OCI-LY1 (cell line): Measurements from ENCODE around the gene RFTN1.

Experiments
- H2AFZ ChIP-seq: fragments of 200-600 bp; sonication (generic), shearing (Covaris generic); 2 replicates; pipeline ENCODE4 v1.6.0; 2014; ENCODE audit warnings: antibody characterized with exemption, mild to moderate bottlenecking, low read length
- H3F3A ChIP-seq: fragments of 200-600 bp; sonication (generic), shearing (Covaris generic); 2 replicates; pipeline ENCODE4 v1.6.0; 2014; ENCODE audit warnings: mild to moderate bottlenecking, antibody characterized with exemption, low read length, moderate library complexity; ENCODE audit not compliant: insufficient read depth
- H3K27ac ChIP-seq: fragments of 200-600 bp; sonication (generic); 2 replicates; pipeline ENCODE4 v1.5.1; 2014; ENCODE audit warnings: low read length, mixed run types, mild to moderate bottlenecking, low read depth; ENCODE audit not compliant: poor library complexity, severe bottlenecking
- H3K27me3 ChIP-seq: fragments of 200-600 bp; sonication (generic); 2 replicates; pipeline ENCODE4 v1.6.0; 2014; ENCODE audit warnings: antibody characterized with exemption, mild to moderate bottlenecking, low read length, moderate library complexity; ENCODE audit not compliant: insufficient read depth
- H3K36me3 ChIP-seq: fragments of 200-600 bp; sonication (generic); 2 replicates; pipeline ENCODE4 v1.6.1; 2014; ENCODE audit warnings: mild to moderate bottlenecking, antibody characterized with exemption, low read length, moderate library complexity, mixed read lengths; ENCODE audit not compliant: insufficient read depth
- H3K4me1 ChIP-seq: fragments of 200-600 bp; sonication (generic); 2 replicates; pipeline ENCODE4 v1.5.1; 2014; ENCODE audit warnings: mild to moderate bottlenecking, low read length, moderate library complexity; ENCODE audit not compliant: insufficient read depth, severe bottlenecking
- H3K4me2 ChIP-seq: fragments of 200-600 bp; sonication (generic), shearing (Covaris generic); 2 replicates; pipeline ENCODE4 v1.6.1; 2014; ENCODE audit warnings: low read length
- H3K4me3 ChIP-seq: fragments of 200-600 bp; sonication (generic); 2 replicates; pipeline ENCODE4 v1.5.1; 2014; ENCODE audit warnings: low read length, low read depth, mild to moderate bottlenecking, mixed read lengths; ENCODE audit not compliant: poor library complexity, severe bottlenecking
- H3K79me2 ChIP-seq: fragments of 200-600 bp; shearing (Covaris generic); 2 replicates; pipeline ENCODE4 v1.6.1; 2016; ENCODE audit warnings: mixed run types, low read length, mixed read lengths; ENCODE audit not compliant: insufficient read depth
- H3K9ac ChIP-seq: fragments of 200-600 bp; sonication (generic), shearing (Covaris generic); 2 replicates; pipeline ENCODE4 v1.6.1; 2014; ENCODE audit warnings: mild to moderate bottlenecking, low read length, mixed read lengths
- H3K9me2 ChIP-seq: fragments of 200-600 bp; sonication (generic), shearing (Covaris generic); 2 replicates; pipeline ENCODE4 v1.6.1; 2014; ENCODE audit warnings: low read depth, mild to moderate bottlenecking, low read length, mixed read lengths
- H3K9me3 ChIP-seq: fragments of 200-600 bp; shearing (Covaris generic); 2 replicates; pipeline ENCODE4 v1.6.1; 2014; ENCODE audit warnings: low read length, mixed read lengths
- H4K20me1 ChIP-seq: fragments of 200-600 bp; sonication (generic), shearing (Covaris generic); 2 replicates; pipeline ENCODE4 v1.6.0; 2016; ENCODE audit warnings: mild to moderate bottlenecking, low read length; ENCODE audit not compliant: insufficient read depth
- EZH2 ChIP-seq: fragments of 200-600 bp; sonication (generic), shearing (Covaris generic); IDR thresholded peaks from 2 replicates; pipeline ENCODE4 v1.8.0; 2017; ENCODE audit warnings: borderline replicate concordance, mixed run types, mild to moderate bottlenecking, antibody characterized with exemption, low read length, moderate library complexity, mixed read lengths
- TF ChIP-seq, protein P1 (sequence below): fragments of 200-600 bp; sonication (generic), shearing (Covaris generic); IDR thresholded peaks from 2 replicates; pipeline ENCODE4 v1.5.1; 2017; ENCODE audit warnings: mild to moderate bottlenecking, antibody characterized with exemption, low read length, moderate library complexity, mixed read lengths

RFTN1 gene

DNA sequence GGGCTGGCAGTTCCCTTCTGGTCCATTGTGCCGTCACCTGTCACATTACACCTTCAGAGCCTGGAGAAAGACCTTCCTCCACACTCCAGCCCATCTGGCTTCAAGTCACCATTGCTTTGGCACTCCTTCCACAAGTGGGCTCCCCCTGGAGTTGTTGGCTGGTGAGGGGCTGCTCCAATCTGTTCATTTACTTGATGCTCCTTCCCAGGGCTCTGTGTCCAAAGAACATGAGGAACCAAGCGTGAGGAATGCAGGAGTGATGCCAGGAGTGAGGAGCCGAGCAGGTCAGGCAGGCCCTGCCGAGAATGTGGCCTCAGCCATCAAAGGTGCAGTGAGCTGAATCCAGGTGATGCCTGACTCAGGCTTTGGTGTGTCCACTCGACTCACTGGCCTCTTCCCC, 191.3 kb downstream of the RFTN1 start:
- Histone ChIP-seq H3K9ac (no peak overlapping the region), H3K9me3 (no peaks in the 10 kb centered on the region), H3K79me2 (no peaks in the 10 kb centered on the region), H2AFZ (no peak overlapping the region), H4K20me1 (no peaks in the 10 kb centered on the region), H3K9me2 (no peaks in the 10 kb centered on the region), H3F3A (no peaks in the 10 kb centered on the region), H3K4me1 (no peaks in the 10 kb centered on the region), H3K27ac (no peak overlapping the region), H3K4me2 (no peak overlapping the region), H3K27me3 (no peaks in the 10 kb centered on the region), H3K4me3 (no peak overlapping the region), H3K36me3 (peaks cover 99% of the 10 kb centered on the region)
- TF ChIP-seq, protein P1, sequence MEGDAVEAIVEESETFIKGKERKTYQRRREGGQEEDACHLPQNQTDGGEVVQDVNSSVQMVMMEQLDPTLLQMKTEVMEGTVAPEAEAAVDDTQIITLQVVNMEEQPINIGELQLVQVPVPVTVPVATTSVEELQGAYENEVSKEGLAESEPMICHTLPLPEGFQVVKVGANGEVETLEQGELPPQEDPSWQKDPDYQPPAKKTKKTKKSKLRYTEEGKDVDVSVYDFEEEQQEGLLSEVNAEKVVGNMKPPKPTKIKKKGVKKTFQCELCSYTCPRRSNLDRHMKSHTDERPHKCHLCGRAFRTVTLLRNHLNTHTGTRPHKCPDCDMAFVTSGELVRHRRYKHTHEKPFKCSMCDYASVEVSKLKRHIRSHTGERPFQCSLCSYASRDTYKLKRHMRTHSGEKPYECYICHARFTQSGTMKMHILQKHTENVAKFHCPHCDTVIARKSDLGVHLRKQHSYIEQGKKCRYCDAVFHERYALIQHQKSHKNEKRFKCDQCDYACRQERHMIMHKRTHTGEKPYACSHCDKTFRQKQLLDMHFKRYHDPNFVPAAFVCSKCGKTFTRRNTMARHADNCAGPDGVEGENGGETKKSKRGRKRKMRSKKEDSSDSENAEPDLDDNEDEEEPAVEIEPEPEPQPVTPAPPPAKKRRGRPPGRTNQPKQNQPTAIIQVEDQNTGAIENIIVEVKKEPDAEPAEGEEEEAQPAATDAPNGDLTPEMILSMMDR: no peak
- TF ChIP-seq EZH2: no peak

DNA sequence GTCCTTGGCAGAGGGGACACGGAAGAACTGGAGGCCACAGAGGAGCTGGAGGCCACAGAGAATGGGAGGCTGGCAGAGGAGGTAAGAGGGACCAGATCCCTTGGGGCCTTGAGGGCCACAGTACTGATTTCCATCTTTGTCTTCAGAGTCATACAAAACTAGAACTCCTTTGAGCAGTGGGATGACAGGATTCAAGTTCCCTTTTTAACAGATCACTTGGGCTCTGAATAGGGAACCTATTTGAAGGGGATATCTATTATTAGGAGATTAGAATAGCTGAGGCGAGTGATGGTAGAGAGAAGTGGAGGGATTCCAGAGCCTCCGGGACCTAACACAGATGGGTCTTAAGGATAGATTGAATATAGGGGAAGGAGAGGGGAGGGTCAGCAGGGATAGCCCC, 192.8 kb downstream of the RFTN1 start:
- no peaks in the 10 kb centered on the region for H4K20me1 ChIP-seq

DNA sequence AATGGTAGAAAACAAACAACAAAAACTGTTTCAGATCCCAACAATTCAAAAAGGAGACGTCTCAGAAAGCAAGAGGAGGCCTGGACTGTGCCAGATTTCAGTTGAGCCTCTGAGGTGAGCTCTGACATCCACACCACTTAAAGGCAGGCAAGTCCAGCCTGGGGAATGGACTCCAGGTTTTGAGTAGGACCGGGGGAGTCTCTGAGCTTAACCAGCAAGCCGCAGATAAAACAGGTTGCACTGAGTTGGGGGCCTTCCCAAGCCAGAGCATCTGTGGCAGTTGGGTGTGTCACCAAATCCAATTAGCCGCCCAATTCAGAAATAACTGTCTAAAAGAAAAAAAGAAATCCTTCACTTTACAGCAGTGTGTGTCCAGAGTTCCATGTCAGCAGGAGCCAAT, 193.8 kb downstream of the RFTN1 start:
- no peak overlapping the region for H3K27ac ChIP-seq
- no peaks in the 10 kb centered on the region for H3K4me1 ChIP-seq
- H3K4me3 ChIP-seq: no peak overlapping the region
- no peaks in the 10 kb centered on the region for H4K20me1 ChIP-seq
- H3K36me3 ChIP-seq: peaks cover 98% of the 10 kb centered on the region
- H3K9ac ChIP-seq: no peak overlapping the region
- H3K27me3 ChIP-seq: no peaks in the 10 kb centered on the region
- H3K79me2 ChIP-seq: no peaks in the 10 kb centered on the region
- TF ChIP-seq, protein P1: no peak
- H3K9me3 ChIP-seq: no peaks in the 10 kb centered on the region
- H3F3A ChIP-seq: no peaks in the 10 kb centered on the region
- no peak overlapping the region for H3K4me2 ChIP-seq
- H3K9me2 ChIP-seq: no peaks in the 10 kb centered on the region
- no peak overlapping the region for H2AFZ ChIP-seq

More for the DNA sequence above, 192.8 kb downstream of the RFTN1 start:
- H3K4me3 ChIP-seq: no peak overlapping the region
- no peaks in the 10 kb centered on the region for H3K9me3 ChIP-seq
- H3K27me3 ChIP-seq: no peaks in the 10 kb centered on the region
- no peak overlapping the region for H3K9ac ChIP-seq
- no peaks in the 10 kb centered on the region for H3K79me2 ChIP-seq
- no peak overlapping the region for H3K27ac ChIP-seq
- no peak overlapping the region for H2AFZ ChIP-seq
- TF ChIP-seq EZH2: no peak
- TF ChIP-seq, protein P1: no peak
- H3F3A ChIP-seq: no peaks in the 10 kb centered on the region
- H3K4me1 ChIP-seq: no peaks in the 10 kb centered on the region
- peaks cover 99% of the 10 kb centered on the region for H3K36me3 ChIP-seq
- H3K9me2 ChIP-seq: no peaks in the 10 kb centered on the region
- H3K4me2 ChIP-seq: no peak overlapping the region
